Measurements from ENCODE around the gene OPRM1. TPM values are rescaled to one million over a fixed set of nuclear protein-coding genes. Genes with fewer than 3 reads are reported as not detected.

The OPRM1 gene
- total and polyA plus RNA-seq, 2 of the 8 experiments (the other 6 are each of a cell fraction or from before 2014, with no cell fraction given): not detected

GRCh38 chr6:154002894-154003293, 36.1 kb upstream of the OPRM1 start:
- WGBS, 2 experiments (ENCODE audit: extremely low coverage in 1 of 2, insufficient coverage in 1 of 2, insufficient read length in 1 of 2, insufficient replicate concordance in 2 of 2, low coverage in 1 of 2, low lambda C conversion rate in 2 of 2, missing lambda C conversion rate in 1 of 2): 95% methylated on average over 5 of the region's 5 CpGs; no CpG with 5 or more reads in 1 of the 2 experiments
- no peak for TF ChIP-seq SUZ12 (IDR thresholded peaks at IDR 0.05; ENCODE audit: low read length)
- no peak for TF ChIP-seq GTF2F1 (IDR thresholded peaks at IDR 0.05; ENCODE audit: borderline replicate concordance, low read depth, low read length)
- TF ChIP-seq RFX5 (IDR thresholded peaks at IDR 0.05; ENCODE audit: borderline replicate concordance, low read depth, low read length): no peak
- no peak for TF ChIP-seq HDAC2 (IDR thresholded peaks at IDR 0.05; ENCODE audit: borderline replicate concordance in 1 of 2, low read depth in 2 of 2, low read length in 2 of 2)
- no peak for TF ChIP-seq CEBPB (IDR thresholded peaks at IDR 0.05; ENCODE audit: low read depth, low read length)
- no peak for TF ChIP-seq NANOG (IDR thresholded peaks at IDR 0.05; ENCODE audit: insufficient read depth, low read depth, low read length, poor library complexity, severe bottlenecking)
- TF ChIP-seq KDM1A (IDR thresholded peaks at IDR 0.05; ENCODE audit: borderline replicate concordance, low read length): no peak
- no peak for TF ChIP-seq CTBP2 (IDR thresholded peaks at IDR 0.05; ENCODE audit: borderline replicate concordance, insufficient read depth, insufficient read length, low read length)
- no peak for TF ChIP-seq RNF2 (IDR thresholded peaks at IDR 0.05; ENCODE audit: borderline replicate concordance, low read depth, low read length, missing control alignments, poor library complexity, severe bottlenecking)
- TF ChIP-seq KDM4A (IDR thresholded peaks at IDR 0.05; ENCODE audit: low read depth, low read length, severe bottlenecking): no peak
- no peak for TF ChIP-seq SP4 (IDR thresholded peaks at IDR 0.05; ENCODE audit: low read length)
- no peak for TF ChIP-seq TCF12 (IDR thresholded peaks at IDR 0.05; ENCODE audit: low read depth, low read length)
- TF ChIP-seq GABPA (IDR thresholded peaks at IDR 0.05; ENCODE audit: borderline replicate concordance, insufficient read depth, low read length): no peak
- TF ChIP-seq CHD1 (IDR thresholded peaks at IDR 0.05; ENCODE audit: low read depth, low read length): no peak

More at GRCh38 chr6:154002894-154003293, 36.1 kb upstream of the OPRM1 start:
- Histone ChIP-seq H2AK5ac (ENCODE audit: low read depth, low read length) (no peak overlapping the region), H3K56ac (replicated peaks; ENCODE audit: insufficient read length, low read depth, low read length) (no peak overlapping the region), H3K9ac (replicated peaks in 1 of 4; ENCODE audit: extremely low read depth in 1 of 4, low read depth in 3 of 4, low read length in 3 of 4) (no peak overlapping the region), H3K79me1 (ENCODE audit: low read depth, low read length) (no peaks in the 10 kb centered on the region), H3K4me2 (ENCODE audit: insufficient read depth in 1 of 2, low read depth in 2 of 2, low read length in 2 of 2) (no peak overlapping the region), H4K91ac (replicated peaks; ENCODE audit: insufficient read length, low read length) (no peak overlapping the region), H3K36me3 (ENCODE audit: control insufficient read depth in 2 of 4, insufficient read depth in 4 of 4, low read length in 3 of 4) (no peaks in the 10 kb centered on the region), H2AFZ (ENCODE audit: low read length) (no peak overlapping the region), H2BK120ac (replicated peaks; ENCODE audit: low read depth, low read length) (no peak overlapping the region), H3K23ac (ENCODE audit: insufficient read length) (no peak overlapping the region), H3K18ac (ENCODE audit: extremely low read depth, low read length) (no peak overlapping the region), H3K14ac (ENCODE audit: insufficient read length) (no peak overlapping the region), H2BK12ac (ENCODE audit: low read depth, low read length) (no peak overlapping the region), H4K8ac (ENCODE audit: extremely low read depth, insufficient read depth, low read length) (peak overlapping the region; percentile 25; the same call in 1 of the 2 replicates), H2BK15ac (ENCODE audit: low read length) (no peak overlapping the region), H3K4ac (replicated peaks; ENCODE audit: insufficient read length, low read depth, low read length) (no peak overlapping the region), H4K20me1 (replicated peaks in 1 of 2; ENCODE audit: control insufficient read depth in 1 of 2, insufficient read depth in 2 of 2, low read length in 2 of 2) (no peaks in the 10 kb centered on the region), H3K23me2 (ENCODE audit: low read depth, low read length) (no peaks in the 10 kb centered on the region; the same call in 1 of the 2 replicates), H3K27ac (ENCODE audit: low read depth, low read length) (no peak overlapping the region), H3K79me2 (ENCODE audit: control insufficient read depth in 1 of 2, insufficient read depth in 2 of 2, low read length in 2 of 2) (no peaks in the 10 kb centered on the region), H2BK5ac (ENCODE audit: low read depth, low read length) (no peak overlapping the region), H4K5ac (ENCODE audit: insufficient read length, low read depth, low read length) (no peak overlapping the region), H3K4me3 (ENCODE audit: extremely low read depth in 1 of 4, insufficient read depth in 2 of 4, low read depth in 3 of 4, low read length in 4 of 4) (no peak overlapping the region), H3K27me3 (replicated peaks in 1 of 4; ENCODE audit: control insufficient read depth in 3 of 4, extremely low read depth in 1 of 4, insufficient read depth in 3 of 4, low read length in 3 of 4) (no peaks in the 10 kb centered on the region), H3K4me1 (replicated peaks in 1 of 4; ENCODE audit: control insufficient read depth in 3 of 4, insufficient read depth in 4 of 4, low read length in 3 of 4) (peaks cover 0 to 3% (median 0%) of the 10 kb centered on the region in 4 experiments; a peak in 2 of 7 replicates), H2BK20ac (ENCODE audit: low read length) (no peak overlapping the region), H3K9me3 (ENCODE audit: insufficient read depth in 2 of 2, low read depth in 1 of 2, low read length in 1 of 2) (no peaks in the 10 kb centered on the region)
- FAIRE-seq: no peak
- no peak for DNase-seq (ENCODE audit: low read depth in 1 of 2, low spot score in 2 of 2)
- POLR2A ChIA-PET (ENCODE audit: partially characterized antibody): no interaction called here
- CTCF ChIA-PET (ENCODE audit: partially characterized antibody): interaction anchor here (0.6 to 2.0 kb wide), 3 partner anchors 10 to 189 kb away, joined by 3 to 6 read pairs (median 4); no protein-coding TSS in a partner anchor

Measured in H1 (cell line).